SK-N-MC (cell line): Measurements from ENCODE around the gene OR2F1.

ENCODE experiments used
- DNase-seq: peaks from one replicate; pipeline ENCODE4 v3.0.0-alpha.2; 2011; ENCODE audit warnings: low read depth, low spot score
- H3K27ac ChIP-seq: fragments of 200-600 bp; sonication (generic); 2 replicates; pipeline ENCODE4 v1.5.1; 2016; ENCODE audit warnings: mixed run types
- H3K36me3 ChIP-seq: fragments of 200-600 bp; sonication (generic); 2 replicates; pipeline ENCODE4 v1.6.1; 2017; ENCODE audit warnings: antibody characterized with exemption, low read length, mixed read lengths; ENCODE audit not compliant: insufficient read depth
- H3K4me3 ChIP-seq: fragments of 200-600 bp; sonication (generic); 2 replicates; pipeline ENCODE4 v1.5.1; 2016
- H3K9ac ChIP-seq: fragments of 200-600 bp; sonication (generic); 2 replicates; pipeline ENCODE4 v1.8.0; 2017; ENCODE audit warnings: mixed run types, mixed read lengths; ENCODE audit not compliant: insufficient read length
- H3K9me3 ChIP-seq: fragments of 200-600 bp; sonication (generic); 2 replicates; pipeline ENCODE4 v1.6.1; 2017; ENCODE audit warnings: low read depth, mild to moderate bottlenecking, antibody characterized with exemption, low read length, moderate library complexity, mixed read lengths
- EZH2 ChIP-seq: fragments of 200-600 bp; sonication (generic); IDR thresholded peaks from one replicate; pipeline ENCODE4 v1.6.1; 2017; ENCODE audit warnings: antibody characterized with exemption
- FOXP2 ChIP-seq: optimal IDR thresholded peaks from 2 replicates; pipeline ENCODE3; 2011; ENCODE audit warnings: mild to moderate bottlenecking, moderate library complexity; ENCODE audit not compliant: insufficient read depth; ENCODE audit errors: extremely low read length, control extremely low read depth
- POLR2AphosphoS5 ChIP-seq: IDR thresholded peaks from 2 replicates; pipeline ENCODE4 v1.6.1; 2012; ENCODE audit warnings: mild to moderate bottlenecking, low read depth, low read length, borderline replicate concordance

Gene OR2F1

DNA sequence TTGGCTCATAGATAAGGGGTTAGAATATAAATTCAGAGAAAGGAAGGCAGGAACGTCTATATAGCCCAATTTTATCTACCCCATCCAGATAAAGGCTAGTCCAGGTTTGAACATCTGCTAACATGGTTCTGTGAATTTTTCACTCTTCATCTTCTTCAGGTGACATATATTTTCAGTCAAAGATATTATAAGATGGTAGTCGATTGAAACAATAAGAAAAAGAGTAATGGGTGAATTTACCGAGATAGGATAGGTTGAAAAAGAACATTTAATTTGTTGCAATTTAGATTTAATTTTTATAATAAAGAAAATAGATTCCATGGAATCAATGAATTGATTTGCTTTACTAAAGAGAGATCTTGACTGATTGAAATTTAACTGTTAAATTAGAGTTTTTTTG is at the start of gene OR2F1:
Gene OR2F1 (plus strand): TSS at position 301 of the 400 bp plus-strand sequence. CDS start 5,127 bp downstream, outside the sequence.
- no peak within 1 kb of the TSS for H3K4me3 ChIP-seq
- DNase-seq: no peak
- H3K9ac ChIP-seq: no peak within 1 kb of the TSS
- no peaks in the 10 kb centered on the region for H3K36me3 ChIP-seq
- TF ChIP-seq POLR2AphosphoS5: no peak
- no peak within 1 kb of the TSS for H3K27ac ChIP-seq
- no peaks in the 10 kb centered on the region for H3K9me3 ChIP-seq

GRCh38 chr7:143905509-143905908 is 49.1 kb upstream of the OR2F1 start:
- no peak overlapping the region for H3K27ac ChIP-seq
- H3K36me3 ChIP-seq: no peaks in the 10 kb centered on the region
- DNase-seq: no peak
- no peak overlapping the region for H3K9ac ChIP-seq
- no peak for TF ChIP-seq FOXP2
- no peak for TF ChIP-seq POLR2AphosphoS5
- no peak for TF ChIP-seq EZH2
- no peaks in the 10 kb centered on the region for H3K9me3 ChIP-seq
- no peak overlapping the region for H3K4me3 ChIP-seq

DNA sequence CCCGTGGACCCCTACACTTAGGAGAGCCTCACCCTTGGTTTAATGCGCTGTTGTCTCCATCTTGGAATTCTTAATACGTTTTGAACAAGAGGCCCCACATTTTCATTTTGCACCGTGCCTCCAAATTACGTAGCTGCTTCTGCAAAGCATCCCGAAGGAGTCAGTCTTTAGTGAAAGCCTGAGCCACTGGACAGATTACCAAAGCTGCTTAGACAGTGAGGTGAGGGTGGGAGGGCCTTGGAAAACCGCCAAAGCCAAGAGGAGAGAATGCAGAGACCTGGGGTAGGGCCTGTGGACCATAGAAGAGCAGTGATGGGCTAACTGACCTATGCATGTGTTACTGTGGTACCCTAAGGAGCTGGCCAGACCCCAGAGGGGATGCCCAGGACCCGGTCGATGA is 48.5 kb upstream of the OR2F1 start:
- Histone ChIP-seq H3K27ac (no peak overlapping the region), H3K9me3 (no peaks in the 10 kb centered on the region), H3K36me3 (no peaks in the 10 kb centered on the region), H3K4me3 (no peak overlapping the region), H3K9ac (no peak overlapping the region)
- no peak for TF ChIP-seq FOXP2
- no peak for TF ChIP-seq EZH2
- no peak for TF ChIP-seq POLR2AphosphoS5
- no peak for DNase-seq

DNA sequence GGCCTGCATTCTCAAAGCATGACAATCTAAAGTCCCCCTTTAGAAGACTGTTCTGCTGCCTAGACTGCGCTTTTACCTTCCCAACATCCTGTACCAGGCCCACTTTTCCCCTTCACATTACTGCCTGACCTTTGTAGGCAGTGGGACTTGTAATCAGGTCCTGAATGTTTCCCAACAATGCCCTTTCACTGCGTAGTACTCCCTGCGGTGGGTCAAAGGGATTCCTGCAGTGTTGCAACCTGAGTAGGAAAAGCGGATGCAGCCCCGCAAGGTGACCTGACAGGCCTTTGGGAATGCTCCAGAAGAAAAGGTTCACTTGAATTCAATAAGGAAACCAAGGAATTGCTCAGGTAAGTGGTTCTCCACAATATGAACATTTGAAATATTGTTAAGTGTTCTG is 47.7 kb upstream of the OR2F1 start:
- H3K36me3 ChIP-seq: no peaks in the 10 kb centered on the region
- no peak overlapping the region for H3K27ac ChIP-seq
- no peak for DNase-seq
- H3K9ac ChIP-seq: no peak overlapping the region
- H3K9me3 ChIP-seq: no peaks in the 10 kb centered on the region
- no peak for TF ChIP-seq FOXP2
- no peak for TF ChIP-seq POLR2AphosphoS5
- TF ChIP-seq EZH2: no peak
- no peak overlapping the region for H3K4me3 ChIP-seq

- TF ChIP-seq FOXP2 (no peak), POLR2AphosphoS5 (no peak), EZH2 (no peak)
Observed at GRCh38 chr7:143908120-143908519, 46.5 kb upstream of the OR2F1 start.

GRCh38 chr7:143909863-143910262 is 44.8 kb upstream of the OR2F1 start:
- DNase-seq: no peak
- no peak overlapping the region for H3K27ac ChIP-seq
- no peak overlapping the region for H3K4me3 ChIP-seq
- TF ChIP-seq FOXP2: no peak
- TF ChIP-seq EZH2: no peak
- TF ChIP-seq POLR2AphosphoS5: no peak
- H3K9me3 ChIP-seq: no peaks in the 10 kb centered on the region
- no peaks in the 10 kb centered on the region for H3K36me3 ChIP-seq
- no peak overlapping the region for H3K9ac ChIP-seq

More at GRCh38 chr7:143908120-143908519, 46.5 kb upstream of the OR2F1 start:
- H3K4me3 ChIP-seq: no peak overlapping the region
- no peak for DNase-seq
- H3K9me3 ChIP-seq: no peaks in the 10 kb centered on the region
- H3K27ac ChIP-seq: no peak overlapping the region
- H3K9ac ChIP-seq: no peak overlapping the region
- H3K36me3 ChIP-seq: no peaks in the 10 kb centered on the region

- Histone ChIP-seq H3K27ac (no peak overlapping the region), H3K4me3 (no peak overlapping the region), H3K9me3 (no peaks in the 10 kb centered on the region), H3K36me3 (no peaks in the 10 kb centered on the region), H3K9ac (no peak overlapping the region)
- TF ChIP-seq POLR2AphosphoS5: no peak
- no peak for TF ChIP-seq EZH2
- no peak for TF ChIP-seq FOXP2
- no peak for DNase-seq
Observed at GRCh38 chr7:143910473-143911248, 44.0 kb upstream of the OR2F1 start.

GRCh38 chr7:143913945-143914615 is 40.6 kb upstream of the OR2F1 start:
- no peak overlapping the region for H3K27ac ChIP-seq
- H3K4me3 ChIP-seq: no peak overlapping the region
- no peaks in the 10 kb centered on the region for H3K36me3 ChIP-seq
- H3K9me3 ChIP-seq: no peaks in the 10 kb centered on the region
- no peak for DNase-seq
- TF ChIP-seq EZH2 (no peak), POLR2AphosphoS5 (no peak), FOXP2 (no peak)
- no peak overlapping the region for H3K9ac ChIP-seq
